Glutamatergic neuron (in vitro differentiated cells): ENCODE measurements around the gene NCAPH2. TPM values are rescaled to one million over a fixed set of nuclear protein-coding genes. Genes with fewer than 3 reads are reported as not detected.

Source experiments
- DNase-seq: peaks from one replicate; pipeline ENCODE4 v3.0.0; 2022
- H3K27ac Mint-ChIP-seq: one replicate; pipeline ENCODE4 v1.8.0; 2020; ENCODE audit warnings: mild to moderate bottlenecking, mixed read lengths, inconsistent platforms; ENCODE audit not compliant: unreplicated experiment
- H3K27me3 Mint-ChIP-seq: one replicate; pipeline ENCODE4 v1.8.0; 2020; ENCODE audit warnings: mild to moderate bottlenecking, moderate library complexity, mixed read lengths, inconsistent platforms; ENCODE audit not compliant: unreplicated experiment
- H3K36me3 Mint-ChIP-seq: one replicate; pipeline ENCODE4 v1.8.0; 2020; ENCODE audit warnings: mild to moderate bottlenecking, mixed read lengths, inconsistent platforms; ENCODE audit not compliant: unreplicated experiment
- H3K4me1 Mint-ChIP-seq: one replicate; pipeline ENCODE4 v1.8.0; 2020; ENCODE audit warnings: mild to moderate bottlenecking, low read depth, mixed read lengths, inconsistent platforms; ENCODE audit not compliant: unreplicated experiment
- H3K4me3 Mint-ChIP-seq: one replicate; pipeline ENCODE4 v1.8.0; 2020; ENCODE audit warnings: mild to moderate bottlenecking, mixed read lengths, inconsistent platforms; ENCODE audit not compliant: unreplicated experiment
- H3K9me3 Mint-ChIP-seq: one replicate; pipeline ENCODE4 v1.8.0; 2020; ENCODE audit warnings: mild to moderate bottlenecking, moderate library complexity, mixed read lengths, inconsistent platforms; ENCODE audit not compliant: unreplicated experiment
- CTCF ChIP-seq: fragments of 200-600 bp; sonication (generic); IDR thresholded peaks from one replicate; pipeline ENCODE4 v1.5.0; 2021; ENCODE audit not compliant: partially characterized antibody, unreplicated experiment
- total RNA-seq: library from RNA; stranded (reverse); fragmentation: NEBNext Ultra II Directional; extraction: Animal tissue kit (Norgen Biotek cat#: 25700); gene quantifications from one replicate; pipeline ENCODE4 v1.2.1, GENCODE V29; 2021; ENCODE audit not compliant: unreplicated experiment

Gene NCAPH2
- total RNA-seq, 1 donor from 2014 or later: 52.9 TPM

- H3K36me3 Mint-ChIP-seq: peaks cover 5% of the 10 kb centered on the region
- no peak for DNase-seq
- H3K4me3 Mint-ChIP-seq: peak overlapping the region; percentile 97
- H3K4me1 Mint-ChIP-seq: peaks cover 11% of the 10 kb centered on the region
- peak overlapping the region; percentile 93 for H3K27ac Mint-ChIP-seq
- peaks cover 15% of the 10 kb centered on the region for H3K9me3 Mint-ChIP-seq
- peaks cover 23% of the 10 kb centered on the region for H3K27me3 Mint-ChIP-seq
- TF ChIP-seq CTCF: no peak
These were observed 16.0 kb downstream of the NCAPH2 start for GRCh38 chr22:50523806-50524675.

DNA sequence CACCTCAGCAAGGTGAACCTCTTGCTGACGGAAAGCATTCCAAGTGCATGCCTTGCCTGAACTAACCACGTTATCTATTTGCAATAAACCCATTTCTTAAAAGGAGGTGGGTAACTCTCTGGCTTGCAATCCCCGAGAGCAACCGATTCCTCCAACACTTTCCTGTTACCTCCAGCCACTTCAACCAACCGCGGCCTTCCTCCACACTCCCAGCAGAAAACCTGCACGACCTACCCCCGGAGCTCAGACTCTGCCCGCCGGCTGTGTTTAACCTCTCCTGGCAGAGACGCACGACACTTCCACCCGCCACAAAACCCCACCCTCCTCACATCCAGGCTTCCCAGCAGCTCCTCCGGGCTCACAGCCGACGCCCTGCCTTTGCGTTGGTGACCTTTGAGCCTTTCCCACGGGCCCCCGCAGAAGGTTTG is 16.7 kb downstream of the NCAPH2 start:
- peak overlapping the region; percentile 93 for H3K27ac Mint-ChIP-seq

DNA sequence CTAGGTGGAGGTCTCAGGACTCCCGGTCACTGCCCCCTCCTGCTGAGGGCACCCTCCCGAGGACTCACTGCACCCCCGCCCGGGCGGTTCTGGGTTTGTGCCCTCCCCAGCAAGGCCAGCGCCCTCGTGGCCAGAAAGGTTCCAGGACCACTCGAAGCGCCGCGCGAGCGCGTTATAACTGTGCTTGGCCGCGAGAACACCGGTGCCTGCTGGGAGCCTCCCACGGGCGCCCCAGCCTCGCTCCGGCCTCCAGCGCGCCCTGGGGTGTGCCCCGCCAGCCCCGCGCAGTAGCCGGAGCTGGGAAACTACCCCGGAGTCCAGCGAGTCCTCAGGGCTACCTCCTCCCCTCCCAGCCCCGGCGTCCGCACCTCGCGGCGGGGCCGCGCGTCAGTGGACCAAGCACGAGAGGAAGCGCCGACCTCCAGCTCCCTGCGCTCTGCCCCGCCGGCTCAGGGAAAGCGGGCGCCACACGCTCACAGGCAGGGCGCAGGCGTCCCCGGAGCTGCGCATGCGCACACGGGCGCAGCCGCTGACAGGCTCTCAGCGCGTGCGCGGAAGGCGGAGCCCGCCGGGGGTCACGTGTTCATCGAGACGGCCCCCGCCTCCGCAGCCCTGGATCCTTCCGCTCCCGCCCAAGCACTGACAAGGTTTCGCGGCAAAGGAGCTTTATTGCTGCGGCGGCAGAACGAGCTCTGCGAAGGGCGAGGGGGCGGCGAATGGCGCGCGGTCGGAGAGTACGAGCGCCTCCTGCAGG is 17.3 kb downstream of the NCAPH2 start, which contains the start of gene SCO2:
Gene SCO2, minus strand, starts transcription at position 495 of the 754 bp plus-strand sequence. CDS start 1,187 bp downstream, outside the sequence.
- H3K27ac Mint-ChIP-seq: peak within 1 kb of the TSS; percentile 93

More for the DNA sequence above, 16.7 kb downstream of the NCAPH2 start:
- Mint-ChIP-seq H3K27me3 (peaks cover 20% of the 10 kb centered on the region), H3K36me3 (peaks cover 5% of the 10 kb centered on the region), H3K4me3 (peak overlapping the region; percentile 97), H3K9me3 (peaks cover 15% of the 10 kb centered on the region), H3K4me1 (peaks cover 12% of the 10 kb centered on the region)
- no peak for DNase-seq
- no peak for TF ChIP-seq CTCF

DNA sequence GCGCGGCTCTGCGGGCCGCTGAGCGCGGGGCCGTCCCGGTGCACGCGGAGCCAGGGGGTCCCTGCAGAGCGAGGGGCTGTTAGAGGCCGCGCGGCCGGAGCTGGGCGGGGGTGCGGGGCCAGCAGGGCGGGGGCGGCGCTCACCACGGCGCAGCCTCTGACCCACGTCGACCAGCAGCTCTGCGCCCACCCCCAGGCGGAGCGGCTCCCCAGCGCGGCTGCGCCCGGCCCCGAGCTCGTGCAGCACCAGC is 17.8 kb downstream of the NCAPH2 start:
- Mint-ChIP-seq H3K36me3 (peaks cover 5% of the 10 kb centered on the region), H3K27me3 (peaks cover 20% of the 10 kb centered on the region), H3K4me3 (no peak overlapping the region), H3K9me3 (peaks cover 15% of the 10 kb centered on the region), H3K4me1 (peaks cover 12% of the 10 kb centered on the region), H3K27ac (no peak overlapping the region)
- no peak for TF ChIP-seq CTCF
- DNase-seq: no peak

More for the DNA sequence above, 17.3 kb downstream of the NCAPH2 start, which contains the start of gene SCO2:
- peaks cover 12% of the 10 kb centered on the region for H3K4me1 Mint-ChIP-seq
- peaks cover 20% of the 10 kb centered on the region for H3K27me3 Mint-ChIP-seq
- peak within 1 kb of the TSS; percentile 97 for H3K4me3 Mint-ChIP-seq
- TF ChIP-seq CTCF: no peak
- H3K9me3 Mint-ChIP-seq: peaks cover 15% of the 10 kb centered on the region
- peaks cover 5% of the 10 kb centered on the region for H3K36me3 Mint-ChIP-seq
- DNase-seq: peak; percentile 97
